H1 (cell line): ENCODE data around the gene SLC25A26. TPM values are rescaled to one million over a fixed set of nuclear protein-coding genes. Genes with fewer than 3 reads are reported as not detected.

ENCODE experiments used
- CEBPB ChIP-seq: IDR thresholded peaks from 2 replicates; pipeline ENCODE4 v1.6.1; 2012; ENCODE audit warnings: low read depth, low read length
- TEAD4 ChIP-seq: IDR thresholded peaks from 2 replicates; pipeline ENCODE4 v1.6.1; 2012; ENCODE audit warnings: low read depth, low read length, inconsistent platforms, mixed read lengths
- polyA plus RNA-seq, 7 experiments: library from polyadenylated mRNA; depleted of rRNA in 3 of 7; stranded (reverse) in 5 of 7; unstranded in 2 of 7; fragments of >200 nt in 5 of 7; fragments of 200-250 nt in 2 of 7; gene quantifications; 1 replicate in 5 of 7; 2 replicates in 1 of 7; 4 replicates in 1 of 7; pipeline versions ENCODE4 v1.2.1 to v1.2.3, GENCODE V29; 2011 to 2013; ENCODE audit warnings: missing spikeins in 2 of 7, mixed read lengths in 2 of 7
- total RNA-seq: library from RNA; stranded (reverse); fragmentation: NEBNext Ultra II Directional; extraction: Animal tissue kit (Norgen Biotek cat#: 25700); gene quantifications from 2 replicates; pipeline ENCODE4 v1.2.1, GENCODE V29; 2021
- TF ChIP-seq, protein P1 (sequence below): fragments of 300-600 bp; sonication (generic); IDR thresholded peaks from 2 replicates; pipeline ENCODE4 v1.7.1; 2012; ENCODE audit warnings: low read length, moderate library complexity, mild to moderate bottlenecking, inconsistent platforms; ENCODE audit not compliant: insufficient replicate concordance

SLC25A26 gene
- total and polyA plus RNA-seq, 2 of the 8 experiments (the other 6 are each of a cell fraction or from before 2014, with no cell fraction given): 30.0 to 37.0 TPM

GRCh38 chr3:66350601-66351000, 129.8 kb downstream of the SLC25A26 start (continued):
- TF ChIP-seq, protein P1, sequence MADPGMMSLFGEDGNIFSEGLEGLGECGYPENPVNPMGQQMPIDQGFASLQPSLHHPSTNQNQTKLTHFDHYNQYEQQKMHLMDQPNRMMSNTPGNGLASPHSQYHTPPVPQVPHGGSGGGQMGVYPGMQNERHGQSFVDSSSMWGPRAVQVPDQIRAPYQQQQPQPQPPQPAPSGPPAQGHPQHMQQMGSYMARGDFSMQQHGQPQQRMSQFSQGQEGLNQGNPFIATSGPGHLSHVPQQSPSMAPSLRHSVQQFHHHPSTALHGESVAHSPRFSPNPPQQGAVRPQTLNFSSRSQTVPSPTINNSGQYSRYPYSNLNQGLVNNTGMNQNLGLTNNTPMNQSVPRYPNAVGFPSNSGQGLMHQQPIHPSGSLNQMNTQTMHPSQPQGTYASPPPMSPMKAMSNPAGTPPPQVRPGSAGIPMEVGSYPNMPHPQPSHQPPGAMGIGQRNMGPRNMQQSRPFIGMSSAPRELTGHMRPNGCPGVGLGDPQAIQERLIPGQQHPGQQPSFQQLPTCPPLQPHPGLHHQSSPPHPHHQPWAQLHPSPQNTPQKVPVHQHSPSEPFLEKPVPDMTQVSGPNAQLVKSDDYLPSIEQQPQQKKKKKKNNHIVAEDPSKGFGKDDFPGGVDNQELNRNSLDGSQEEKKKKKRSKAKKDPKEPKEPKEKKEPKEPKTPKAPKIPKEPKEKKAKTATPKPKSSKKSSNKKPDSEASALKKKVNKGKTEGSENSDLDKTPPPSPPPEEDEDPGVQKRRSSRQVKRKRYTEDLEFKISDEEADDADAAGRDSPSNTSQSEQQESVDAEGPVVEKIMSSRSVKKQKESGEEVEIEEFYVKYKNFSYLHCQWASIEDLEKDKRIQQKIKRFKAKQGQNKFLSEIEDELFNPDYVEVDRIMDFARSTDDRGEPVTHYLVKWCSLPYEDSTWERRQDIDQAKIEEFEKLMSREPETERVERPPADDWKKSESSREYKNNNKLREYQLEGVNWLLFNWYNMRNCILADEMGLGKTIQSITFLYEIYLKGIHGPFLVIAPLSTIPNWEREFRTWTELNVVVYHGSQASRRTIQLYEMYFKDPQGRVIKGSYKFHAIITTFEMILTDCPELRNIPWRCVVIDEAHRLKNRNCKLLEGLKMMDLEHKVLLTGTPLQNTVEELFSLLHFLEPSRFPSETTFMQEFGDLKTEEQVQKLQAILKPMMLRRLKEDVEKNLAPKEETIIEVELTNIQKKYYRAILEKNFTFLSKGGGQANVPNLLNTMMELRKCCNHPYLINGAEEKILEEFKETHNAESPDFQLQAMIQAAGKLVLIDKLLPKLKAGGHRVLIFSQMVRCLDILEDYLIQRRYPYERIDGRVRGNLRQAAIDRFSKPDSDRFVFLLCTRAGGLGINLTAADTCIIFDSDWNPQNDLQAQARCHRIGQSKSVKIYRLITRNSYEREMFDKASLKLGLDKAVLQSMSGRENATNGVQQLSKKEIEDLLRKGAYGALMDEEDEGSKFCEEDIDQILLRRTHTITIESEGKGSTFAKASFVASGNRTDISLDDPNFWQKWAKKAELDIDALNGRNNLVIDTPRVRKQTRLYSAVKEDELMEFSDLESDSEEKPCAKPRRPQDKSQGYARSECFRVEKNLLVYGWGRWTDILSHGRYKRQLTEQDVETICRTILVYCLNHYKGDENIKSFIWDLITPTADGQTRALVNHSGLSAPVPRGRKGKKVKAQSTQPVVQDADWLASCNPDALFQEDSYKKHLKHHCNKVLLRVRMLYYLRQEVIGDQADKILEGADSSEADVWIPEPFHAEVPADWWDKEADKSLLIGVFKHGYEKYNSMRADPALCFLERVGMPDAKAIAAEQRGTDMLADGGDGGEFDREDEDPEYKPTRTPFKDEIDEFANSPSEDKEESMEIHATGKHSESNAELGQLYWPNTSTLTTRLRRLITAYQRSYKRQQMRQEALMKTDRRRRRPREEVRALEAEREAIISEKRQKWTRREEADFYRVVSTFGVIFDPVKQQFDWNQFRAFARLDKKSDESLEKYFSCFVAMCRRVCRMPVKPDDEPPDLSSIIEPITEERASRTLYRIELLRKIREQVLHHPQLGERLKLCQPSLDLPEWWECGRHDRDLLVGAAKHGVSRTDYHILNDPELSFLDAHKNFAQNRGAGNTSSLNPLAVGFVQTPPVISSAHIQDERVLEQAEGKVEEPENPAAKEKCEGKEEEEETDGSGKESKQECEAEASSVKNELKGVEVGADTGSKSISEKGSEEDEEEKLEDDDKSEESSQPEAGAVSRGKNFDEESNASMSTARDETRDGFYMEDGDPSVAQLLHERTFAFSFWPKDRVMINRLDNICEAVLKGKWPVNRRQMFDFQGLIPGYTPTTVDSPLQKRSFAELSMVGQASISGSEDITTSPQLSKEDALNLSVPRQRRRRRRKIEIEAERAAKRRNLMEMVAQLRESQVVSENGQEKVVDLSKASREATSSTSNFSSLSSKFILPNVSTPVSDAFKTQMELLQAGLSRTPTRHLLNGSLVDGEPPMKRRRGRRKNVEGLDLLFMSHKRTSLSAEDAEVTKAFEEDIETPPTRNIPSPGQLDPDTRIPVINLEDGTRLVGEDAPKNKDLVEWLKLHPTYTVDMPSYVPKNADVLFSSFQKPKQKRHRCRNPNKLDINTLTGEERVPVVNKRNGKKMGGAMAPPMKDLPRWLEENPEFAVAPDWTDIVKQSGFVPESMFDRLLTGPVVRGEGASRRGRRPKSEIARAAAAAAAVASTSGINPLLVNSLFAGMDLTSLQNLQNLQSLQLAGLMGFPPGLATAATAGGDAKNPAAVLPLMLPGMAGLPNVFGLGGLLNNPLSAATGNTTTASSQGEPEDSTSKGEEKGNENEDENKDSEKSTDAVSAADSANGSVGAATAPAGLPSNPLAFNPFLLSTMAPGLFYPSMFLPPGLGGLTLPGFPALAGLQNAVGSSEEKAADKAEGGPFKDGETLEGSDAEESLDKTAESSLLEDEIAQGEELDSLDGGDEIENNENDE: no peak
- TF ChIP-seq CEBPB (no peak), TEAD4 (no peak)
